ENCODE data around the gene LEP. TPM values are rescaled to one million over a fixed set of nuclear protein-coding genes. Genes with fewer than 3 reads are reported as not detected.
A peak's percentile ranks its signal among the peaks of the same experiment; 100 is the strongest.

The LEP gene
- total and polyA plus RNA-seq, 7 donors: 0.16 to 5.4 (median 0.85) TPM; not detected in 3

DNA sequence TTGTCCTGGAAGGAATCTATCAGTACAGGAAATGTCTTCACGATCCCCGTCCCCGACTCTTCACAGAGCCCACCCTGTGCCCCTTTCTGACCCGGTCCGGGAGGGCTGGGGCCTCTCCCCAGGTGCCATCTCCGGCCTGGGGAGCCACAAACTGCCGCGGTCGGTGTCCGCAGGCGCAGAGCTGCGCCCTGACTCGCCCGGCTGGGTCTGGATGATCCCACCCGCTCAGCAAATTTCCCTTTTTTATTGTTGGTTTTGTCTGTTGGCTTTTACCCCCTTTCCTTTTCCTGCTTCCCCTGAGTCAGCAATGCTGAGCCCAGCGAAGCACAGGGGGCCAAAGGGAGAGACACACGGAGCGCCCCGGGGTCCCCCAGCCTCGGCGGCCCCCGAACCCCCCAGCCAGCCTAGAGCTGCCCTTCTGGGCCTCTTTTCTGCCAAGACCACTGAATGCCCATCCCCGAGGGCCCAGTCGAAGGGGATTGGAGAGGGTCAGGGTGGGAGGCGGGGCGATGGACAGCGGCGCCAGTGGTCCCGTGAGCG lies 30.9 kb downstream of the LEP start:
- Histone ChIP-seq H3K4me1 (peaks cover 0 to 26% (median 16%) of the 10 kb centered on the region in 4 donors), H3K9me3 (no peaks in the 10 kb centered on the region), H3K27me3 (peaks cover 0 to 34% (median 5%) of the 10 kb centered on the region in 3 donors), H3K4me3 (peak overlapping the region in 3 of 4 donors; percentile 17 to 37 (median 33)), H3K36me3 (no peaks in the 10 kb centered on the region), H3K27ac (no peak overlapping the region)
- intact Hi-C loops (cut with DNase I): no loop called here
- WGBS, 2 donors: 29 to 35% methylated on average over 30 of the region's 30 CpGs
- no peak for TF ChIP-seq EP300 (IDR thresholded peaks at IDR 0.05)
- no peak for TF ChIP-seq POLR2A (IDR thresholded peaks at IDR 0.05)
- DNase-seq: no peak

DNA sequence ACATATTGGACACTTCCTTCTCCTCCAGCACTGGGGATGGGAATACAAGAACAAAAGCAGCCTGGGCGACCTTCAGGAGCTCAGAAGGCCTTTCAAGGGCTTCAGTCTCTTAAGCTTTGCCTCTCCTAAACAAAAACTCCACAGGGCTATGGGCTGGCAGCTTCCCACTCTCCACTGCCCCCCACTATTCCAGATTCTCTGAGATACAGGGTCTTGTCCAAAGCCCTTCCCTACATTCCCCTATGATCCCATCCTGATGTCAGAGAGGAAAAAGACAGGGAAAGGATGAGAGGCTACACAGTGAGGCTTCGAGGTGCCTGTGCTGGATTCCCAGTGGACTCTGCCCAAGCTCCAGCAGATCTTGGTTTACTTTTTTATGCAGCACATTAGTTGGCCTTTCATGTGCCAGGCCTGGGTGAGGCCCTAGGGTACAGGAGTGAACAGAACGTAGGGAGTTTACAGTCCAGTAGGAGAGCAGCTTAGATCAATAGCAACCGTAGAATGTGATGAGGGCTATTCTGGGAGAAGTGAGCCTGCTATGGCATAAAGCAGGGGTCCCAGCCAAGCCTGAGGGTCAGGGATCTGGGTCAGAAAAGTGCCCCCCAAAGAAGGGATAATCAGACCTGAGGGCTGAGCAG lies 33.3 kb downstream of the LEP start:
- 70 to 81% methylated on average over 4 of the region's 4 CpGs for WGBS, 2 donors
- TF ChIP-seq POLR2AphosphoS5 (IDR thresholded peaks at IDR 0.05) (no peak), EP300 (IDR thresholded peaks at IDR 0.05) (no peak), CTCF (IDR thresholded peaks at IDR 0.05) (no peak), POLR2A (IDR thresholded peaks at IDR 0.05) (no peak)
- H3K4me3 ChIP-seq: no peak overlapping the region
- peaks cover 0 to 30% (median 5%) of the 10 kb centered on the region in 3 donors for H3K27me3 ChIP-seq
- intact Hi-C loops (cut with DNase I): no loop called here
- H3K9me3 ChIP-seq: no peaks in the 10 kb centered on the region
- no peak for DNase-seq
- no peaks in the 10 kb centered on the region for H3K36me3 ChIP-seq
- peaks cover 0 to 19% (median 8%) of the 10 kb centered on the region in 4 donors for H3K4me1 ChIP-seq
- no peak overlapping the region for H3K27ac ChIP-seq

GRCh38 chr7:128274884-128275603 lies 34.0 kb downstream of the LEP start:
- H3K27ac ChIP-seq: no peak overlapping the region
- peaks cover 0 to 1% (median 0%) of the 10 kb centered on the region in 4 donors for H3K9me3 ChIP-seq
- intact Hi-C loops (cut with DNase I): no loop called here
- H3K4me3 ChIP-seq: no peak overlapping the region
- H3K36me3 ChIP-seq: no peaks in the 10 kb centered on the region
- DNase-seq: no peak
- peaks cover 0 to 26% (median 5%) of the 10 kb centered on the region in 3 donors for H3K27me3 ChIP-seq
- WGBS, 2 donors: 63 to 64% methylated on average over 3 of the region's 3 CpGs
- TF ChIP-seq POLR2A (IDR thresholded peaks at IDR 0.05) (no peak), POLR2AphosphoS5 (IDR thresholded peaks at IDR 0.05) (no peak), EP300 (IDR thresholded peaks at IDR 0.05) (no peak), CTCF (IDR thresholded peaks at IDR 0.05) (no peak)
- H3K4me1 ChIP-seq: peaks cover 0 to 19% (median 8%) of the 10 kb centered on the region in 4 donors

DNA sequence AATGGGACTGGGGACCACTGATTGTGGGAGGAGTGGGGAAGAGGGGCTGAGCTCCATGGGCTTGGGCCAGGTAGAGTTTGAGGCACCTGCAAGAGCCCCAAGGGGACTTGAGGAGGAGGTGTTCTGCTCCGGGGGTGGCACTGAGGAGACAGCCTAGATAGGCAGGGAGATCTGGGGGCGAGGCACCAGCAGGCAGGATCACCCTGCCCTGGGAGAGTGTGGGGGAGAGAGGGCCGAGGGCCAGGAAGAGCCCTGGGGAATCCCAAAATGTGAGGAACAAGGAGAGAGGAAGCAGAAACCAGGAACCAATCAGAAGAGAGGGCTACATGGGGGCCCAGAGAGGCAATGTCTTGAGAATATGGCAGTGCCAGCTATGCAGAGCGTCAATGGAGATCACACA lies 34.6 kb downstream of the LEP start:
- intact Hi-C loops (cut with DNase I): no loop called here
- DNase-seq: no peak
- 83 to 88% methylated on average over 4 of the region's 4 CpGs for WGBS, 2 donors

More for the DNA sequence above, 34.6 kb downstream of the LEP start:
- Histone ChIP-seq H3K4me1 (peaks cover 0 to 16% (median 8%) of the 10 kb centered on the region in 4 donors), H3K4me3 (no peak overlapping the region), H3K9me3 (peaks cover 0 to 3% (median 0%) of the 10 kb centered on the region in 4 donors), H3K27me3 (peaks cover 0 to 20% (median 4%) of the 10 kb centered on the region in 3 donors), H3K27ac (no peak overlapping the region), H3K36me3 (no peaks in the 10 kb centered on the region)
- no peak for TF ChIP-seq CTCF (IDR thresholded peaks at IDR 0.05)
- TF ChIP-seq EP300 (IDR thresholded peaks at IDR 0.05): no peak
- TF ChIP-seq POLR2A (IDR thresholded peaks at IDR 0.05): no peak
- no peak for TF ChIP-seq POLR2AphosphoS5 (IDR thresholded peaks at IDR 0.05)
